ENCODE results near the gene GIT2.
A peak's percentile ranks its signal among the peaks of the same experiment; 100 is the strongest.
"Not testable (repeated sequence)": the region's sequence is repeated elsewhere in the genome, so short reads cannot be mapped to it uniquely, and the experiment has no call there.

GIT2 gene

DNA sequence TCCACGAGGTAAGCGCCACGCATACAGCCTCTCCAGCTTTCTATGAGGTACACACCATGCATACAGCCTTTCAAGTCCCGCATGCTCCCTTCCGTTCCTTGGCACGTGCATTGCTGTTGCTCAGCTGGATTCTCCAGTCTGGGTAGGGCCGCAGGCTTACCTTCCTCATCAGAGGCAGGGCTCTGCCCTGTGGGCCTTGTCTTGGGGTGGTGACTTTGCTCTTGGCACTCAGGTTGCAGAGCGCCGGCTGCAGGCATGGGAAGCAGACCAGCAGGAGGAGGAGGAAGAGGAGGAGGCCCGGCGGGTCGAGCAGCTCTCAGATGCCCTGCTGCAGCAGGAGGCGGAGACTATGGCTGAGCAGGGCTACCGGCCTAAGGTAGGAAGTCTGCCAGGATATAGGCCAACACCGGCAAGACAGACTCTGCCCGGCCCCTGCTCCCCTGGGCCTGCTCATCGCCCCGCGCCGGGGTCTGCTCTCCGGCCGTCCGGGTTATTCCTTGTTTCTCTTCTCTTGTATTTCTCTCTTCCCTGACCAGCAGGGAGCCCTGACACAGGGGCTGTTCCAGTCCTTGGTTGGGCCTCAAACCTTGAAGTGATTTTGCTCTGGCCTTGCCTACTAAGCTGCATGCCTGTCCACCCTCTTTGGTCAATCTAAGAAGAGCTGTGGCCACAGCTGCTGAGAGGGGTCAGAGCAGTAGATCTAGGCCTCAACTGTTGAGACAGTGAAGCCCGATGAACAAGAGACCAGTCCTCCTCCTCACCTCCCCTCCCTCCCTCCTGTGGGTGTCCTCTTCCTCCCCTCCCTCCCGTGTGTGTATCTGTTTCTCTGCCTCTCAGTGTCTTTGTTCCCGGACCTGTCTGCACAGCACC lies 80.8 kb downstream of the GIT2 start:
- no peak for DNase-seq

DNA sequence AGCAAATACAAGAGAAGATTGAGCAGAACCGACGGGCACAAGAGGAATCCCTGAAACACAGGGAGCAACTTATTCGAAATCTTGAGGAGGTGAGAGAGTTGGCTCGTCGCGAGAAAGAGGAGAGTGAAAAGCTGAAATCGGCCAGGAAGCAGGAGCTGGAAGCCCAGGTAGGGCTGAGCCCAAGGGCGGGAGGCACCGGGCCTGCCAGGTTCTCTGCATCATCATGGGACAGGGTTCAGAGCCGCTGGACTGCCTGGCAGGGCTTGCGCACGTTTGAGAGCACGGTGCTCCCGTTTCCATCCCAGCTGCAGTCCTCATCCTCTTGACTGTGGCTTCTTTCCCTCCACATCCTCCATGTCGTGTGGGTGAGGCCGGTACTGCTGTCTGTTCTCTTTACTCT lies 81.7 kb downstream of the GIT2 start:
- no peak for DNase-seq

DNA sequence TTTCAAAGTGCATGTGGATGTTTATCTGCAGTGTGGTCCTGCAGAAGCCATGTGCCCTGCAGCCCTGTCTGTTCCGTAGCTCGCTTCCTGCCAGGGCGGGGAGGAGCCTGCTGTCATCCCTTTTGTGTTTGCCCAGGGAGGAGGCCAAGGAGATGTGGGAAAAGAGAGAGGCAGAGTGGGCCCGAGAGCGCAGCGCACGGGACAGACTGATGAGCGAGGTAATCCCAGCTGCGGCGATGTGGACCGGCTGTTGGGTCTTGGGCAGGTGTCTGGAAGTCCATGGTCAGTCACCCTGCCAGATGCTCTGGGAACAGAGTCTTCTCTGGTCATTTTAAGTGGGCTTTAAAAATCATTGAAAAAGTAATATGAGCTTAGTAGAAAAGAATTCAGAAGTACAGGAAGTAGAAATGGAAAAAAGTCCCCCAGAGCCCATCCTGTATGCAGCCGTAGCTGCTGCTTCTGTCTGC lies 83.3 kb downstream of the GIT2 start:
- no peak for DNase-seq

DNA sequence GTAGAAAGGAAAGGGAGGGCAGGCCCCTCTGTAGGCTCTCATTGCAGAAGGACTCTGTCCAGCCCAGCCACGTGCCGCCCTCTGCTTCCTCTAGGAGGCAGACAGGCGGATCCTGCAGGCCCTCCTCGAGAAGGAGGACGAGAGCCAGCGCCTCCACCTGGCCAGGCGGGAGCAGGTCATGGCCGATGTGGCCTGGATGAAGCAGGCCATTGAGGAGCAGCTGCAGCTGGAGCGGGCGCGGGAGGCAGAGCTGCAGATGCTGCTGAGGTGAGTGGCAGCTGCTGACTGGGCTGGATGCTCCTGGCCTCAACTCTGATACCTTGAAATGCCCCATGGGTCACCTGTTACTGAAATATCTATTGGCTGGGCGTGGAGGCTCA lies 85.2 kb downstream of the GIT2 start:
- peak; percentile 17 to 47 for DNase-seq

DNA sequence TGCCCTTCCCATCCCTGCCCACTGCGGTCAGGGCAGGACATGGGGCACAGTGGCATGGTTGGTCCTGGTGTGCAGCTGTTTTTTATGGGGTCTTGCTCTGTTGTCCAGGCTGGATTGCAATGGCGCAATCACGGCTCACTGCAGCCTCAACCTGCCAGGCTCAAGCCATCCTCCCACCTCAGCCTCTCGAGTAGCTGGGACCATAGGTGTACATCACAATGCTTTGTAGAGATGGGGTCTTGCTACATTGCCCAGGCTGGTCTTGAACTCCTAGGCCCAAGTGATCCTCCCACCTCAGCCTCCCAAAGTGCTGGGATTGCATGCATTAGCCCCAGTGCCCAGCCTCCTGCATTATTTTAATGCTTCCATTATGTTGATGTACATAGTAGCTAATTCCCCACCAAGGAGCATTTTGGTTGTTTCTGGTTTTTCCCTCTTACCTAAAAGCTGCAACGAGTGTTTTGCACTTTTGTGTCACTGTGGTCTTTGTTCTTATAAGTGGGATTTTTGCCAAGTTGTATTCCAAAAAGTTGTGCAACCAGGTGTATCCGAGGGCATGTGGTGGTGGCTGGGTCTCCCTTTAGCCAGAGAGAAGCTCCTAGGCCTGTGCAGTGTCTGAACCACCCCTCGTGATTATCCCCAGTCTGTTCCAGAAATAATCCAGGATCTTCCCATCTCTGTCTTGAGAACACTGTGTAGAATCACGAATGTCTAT lies 85.8 kb downstream of the GIT2 start:
- no peak for DNase-seq

DNA sequence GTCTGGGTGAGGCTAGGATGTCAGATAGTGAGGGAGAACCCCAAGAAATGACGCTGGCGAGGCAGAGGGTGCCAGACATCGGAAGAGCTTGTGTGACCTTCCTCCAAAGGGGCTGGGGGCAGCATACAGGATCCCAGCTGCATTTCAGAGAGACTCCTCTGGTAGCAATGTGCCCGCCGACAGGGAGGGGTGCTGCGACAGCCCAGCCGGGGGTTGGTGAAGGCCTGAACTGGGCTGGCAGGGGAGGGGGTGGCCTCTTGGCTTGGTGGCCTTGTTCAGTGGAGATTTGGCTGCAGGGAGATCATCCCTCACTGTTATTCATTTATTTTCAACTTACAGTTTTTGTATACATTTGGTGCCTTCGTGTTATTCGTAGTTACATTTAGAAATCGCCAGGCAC lies 90.9 kb downstream of the GIT2 start:
- no peak for DNase-seq

DNA sequence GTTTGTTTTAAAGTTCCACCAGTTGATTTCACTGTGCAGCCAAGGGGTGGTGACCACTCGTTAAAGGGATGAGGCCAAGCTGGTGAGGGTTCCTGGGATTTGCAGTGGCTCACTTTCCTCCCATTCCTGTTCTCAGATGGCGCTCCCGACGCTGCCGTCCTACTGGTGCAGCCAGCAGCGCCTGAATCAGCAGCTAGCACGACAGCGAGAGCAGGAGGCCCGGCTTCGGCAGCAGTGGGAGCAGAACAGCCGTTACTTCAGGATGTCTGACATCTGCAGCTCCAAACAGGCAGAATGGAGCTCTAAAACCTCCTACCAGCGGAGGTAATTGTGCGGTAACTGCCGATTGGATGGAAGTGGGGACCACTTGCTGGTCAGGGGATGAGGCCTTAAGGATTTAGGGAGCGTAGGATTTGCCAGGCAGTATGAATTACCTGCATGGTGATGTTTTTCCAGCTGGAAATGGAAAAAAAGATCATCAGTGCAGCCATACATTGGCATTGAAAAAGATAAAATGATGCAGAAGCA lies 93.2 kb downstream of the GIT2 start:
- no peak for DNase-seq

DNA sequence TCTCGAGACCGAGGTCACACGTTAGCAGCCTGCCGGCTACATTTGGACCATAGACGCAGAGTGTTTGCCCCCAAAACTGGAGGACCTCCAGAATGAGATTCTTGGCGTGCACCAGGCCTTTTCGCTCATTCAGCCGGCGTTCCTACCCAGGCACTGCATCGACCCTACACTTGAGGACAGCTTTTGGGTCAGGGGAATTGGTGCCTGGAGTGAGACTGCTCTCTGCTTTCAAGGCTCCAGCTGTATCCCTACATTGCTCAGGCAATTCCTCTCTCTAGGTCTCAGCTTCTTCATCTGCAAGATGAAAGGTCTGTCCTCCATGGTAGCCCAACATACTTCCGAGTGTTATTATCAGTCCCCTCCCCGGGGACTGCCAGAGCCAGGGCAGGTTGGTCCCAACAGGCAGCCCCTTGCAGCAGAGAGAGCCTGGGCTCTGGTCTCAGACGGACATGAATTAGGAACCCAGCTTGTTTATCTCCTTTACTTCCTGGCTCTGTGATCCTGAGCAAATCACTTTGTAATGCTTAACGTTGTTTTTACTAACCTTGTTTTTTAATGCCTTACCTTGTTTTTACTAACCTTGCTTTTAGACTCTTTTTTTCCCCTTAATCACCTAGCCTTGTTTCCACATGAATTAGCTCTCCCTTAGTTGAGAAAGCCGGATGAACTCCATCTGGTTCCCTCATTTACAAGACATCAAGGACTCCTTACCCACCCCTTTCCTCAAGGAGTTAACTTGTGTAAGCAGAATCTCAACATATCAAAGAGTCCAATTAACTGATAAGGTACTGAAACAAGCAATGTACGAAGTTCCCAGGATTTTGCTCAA lies 95.2 kb downstream of the GIT2 start:
- no peak for DNase-seq

DNA sequence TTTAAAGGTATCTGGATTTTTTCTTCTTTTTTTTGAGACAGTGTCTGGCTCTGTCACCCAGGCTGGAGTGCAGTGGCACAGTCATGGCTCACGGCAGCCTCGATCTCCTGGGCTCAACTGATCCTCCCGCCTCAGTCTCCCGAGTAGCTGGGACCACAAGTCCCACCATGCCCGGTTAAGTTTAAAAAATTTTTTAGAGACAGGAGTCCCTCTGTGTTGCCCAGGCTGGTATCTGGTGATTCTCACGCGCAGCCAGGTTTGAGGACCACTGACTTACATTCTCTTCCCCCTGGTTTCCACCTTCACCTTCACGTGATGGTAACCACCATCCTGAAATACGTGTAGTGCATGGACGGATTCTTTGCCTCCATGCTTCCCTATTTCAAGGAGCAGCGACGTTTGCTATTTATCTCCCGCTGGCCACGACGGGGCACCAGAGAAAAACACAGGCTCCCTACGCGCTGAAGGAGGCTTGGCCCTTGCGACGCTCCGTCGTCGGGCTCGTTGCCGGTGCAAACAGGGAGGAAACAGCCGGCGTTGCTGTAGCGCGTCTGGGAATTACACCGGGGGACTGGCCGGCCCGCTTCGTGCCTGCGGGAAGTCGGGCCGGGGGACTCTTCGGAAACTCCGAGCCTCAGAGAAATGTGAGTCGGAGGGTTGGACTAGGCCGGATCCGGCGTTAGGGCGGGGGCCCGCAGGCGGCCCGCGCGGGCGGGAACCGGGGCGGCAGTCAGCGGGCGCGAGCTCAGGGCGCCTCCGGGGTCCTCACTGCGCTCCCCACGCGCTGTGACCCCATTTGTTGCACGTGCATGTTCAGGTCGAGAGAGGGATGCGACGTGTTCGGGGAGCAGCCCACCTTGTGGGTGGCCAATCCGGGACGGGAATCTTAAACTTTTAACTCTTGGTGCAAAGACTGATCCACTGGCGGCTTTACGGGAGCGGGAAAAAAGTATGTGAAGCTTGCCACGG lies 96.1 kb downstream of the GIT2 start, which contains the start of gene TCHP:
Gene TCHP, plus strand, starts transcription at position 492 of the 969 bp plus-strand sequence. CDS start 2,753 bp downstream, outside the sequence.
- DNase-seq: peak; percentile 93 to 94

DNA sequence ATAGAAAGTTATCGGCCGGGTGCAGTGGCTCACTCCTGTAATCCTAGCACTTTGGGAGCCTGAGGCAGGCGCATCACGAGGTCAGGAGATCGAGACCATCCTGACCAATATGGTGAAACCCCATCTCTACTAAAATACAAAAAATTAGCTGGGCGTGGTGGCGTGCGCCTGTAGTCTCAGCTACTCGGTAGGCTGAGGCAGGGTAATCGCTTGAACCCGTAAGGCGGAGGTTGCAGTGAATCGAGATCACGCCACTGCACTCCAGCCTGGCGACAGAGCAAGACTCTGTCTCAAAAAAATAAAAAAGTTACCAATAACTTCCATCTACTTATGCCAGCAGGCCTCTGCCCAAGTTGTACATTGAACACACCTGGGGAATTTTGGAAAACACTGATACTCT lies 96.8 kb downstream of the GIT2 start:
- not testable (repeated sequence) for DNase-seq

DNA sequence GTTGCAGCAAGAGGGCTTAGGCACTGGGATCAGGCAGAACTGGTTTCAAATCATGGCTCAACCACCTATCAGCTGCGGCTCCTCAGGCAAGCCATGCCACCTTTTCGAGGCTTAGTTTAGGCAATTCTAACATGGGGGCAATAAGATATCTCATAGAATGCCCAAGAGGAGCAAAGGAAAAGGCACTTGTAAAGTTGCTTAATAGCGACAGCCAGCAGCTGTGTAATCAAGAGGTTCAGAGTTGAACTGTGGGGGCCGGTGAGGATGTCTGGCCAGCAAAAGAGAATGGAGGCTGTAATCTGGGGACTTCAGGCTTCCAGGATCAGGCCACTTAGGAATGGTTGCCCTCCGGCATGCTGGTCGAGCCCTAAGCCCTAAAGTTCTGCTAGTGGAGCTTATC lies 99.1 kb downstream of the GIT2 start:
- no peak for DNase-seq

DNA sequence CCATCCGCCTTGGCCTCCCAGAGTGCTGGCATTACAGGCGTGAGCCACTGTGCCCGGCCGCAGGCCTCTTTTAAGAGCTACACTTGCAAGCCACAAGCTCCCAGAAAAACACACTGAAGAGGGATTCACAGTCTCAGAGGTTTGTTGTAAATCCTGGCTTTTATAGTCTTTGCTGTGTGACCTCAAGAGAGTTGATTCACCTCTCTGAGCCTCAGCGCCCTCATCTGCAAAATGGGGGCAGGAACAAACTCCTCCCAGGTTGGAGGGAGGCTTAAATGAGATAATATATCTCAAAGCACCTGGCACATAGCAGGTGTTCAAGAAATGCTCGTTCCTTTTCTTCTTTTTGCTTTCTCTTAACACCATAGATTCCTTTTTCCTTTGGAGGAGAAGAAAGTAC lies 100.0 kb downstream of the GIT2 start:
- DNase-seq: no peak

DNA sequence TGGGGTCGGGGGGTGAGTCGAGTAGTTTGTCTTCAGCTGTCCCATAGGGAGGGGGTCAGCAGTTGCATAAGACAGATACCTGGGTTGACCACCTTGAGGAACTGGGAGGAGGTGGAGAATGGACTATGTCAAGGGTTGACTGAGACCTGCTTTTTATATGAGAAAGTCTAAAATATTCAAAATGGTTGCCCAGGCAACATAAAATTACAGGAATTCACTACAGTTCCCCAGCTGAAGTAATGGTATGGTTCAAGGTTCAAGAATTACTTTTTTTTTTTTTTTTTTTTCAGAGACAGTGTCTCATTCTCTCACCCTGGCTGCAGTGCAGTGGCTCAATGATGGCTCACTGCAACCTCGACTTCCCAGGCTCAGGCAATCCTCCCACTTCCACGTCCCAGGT lies 101.2 kb downstream of the GIT2 start:
- DNase-seq: no peak

DNA sequence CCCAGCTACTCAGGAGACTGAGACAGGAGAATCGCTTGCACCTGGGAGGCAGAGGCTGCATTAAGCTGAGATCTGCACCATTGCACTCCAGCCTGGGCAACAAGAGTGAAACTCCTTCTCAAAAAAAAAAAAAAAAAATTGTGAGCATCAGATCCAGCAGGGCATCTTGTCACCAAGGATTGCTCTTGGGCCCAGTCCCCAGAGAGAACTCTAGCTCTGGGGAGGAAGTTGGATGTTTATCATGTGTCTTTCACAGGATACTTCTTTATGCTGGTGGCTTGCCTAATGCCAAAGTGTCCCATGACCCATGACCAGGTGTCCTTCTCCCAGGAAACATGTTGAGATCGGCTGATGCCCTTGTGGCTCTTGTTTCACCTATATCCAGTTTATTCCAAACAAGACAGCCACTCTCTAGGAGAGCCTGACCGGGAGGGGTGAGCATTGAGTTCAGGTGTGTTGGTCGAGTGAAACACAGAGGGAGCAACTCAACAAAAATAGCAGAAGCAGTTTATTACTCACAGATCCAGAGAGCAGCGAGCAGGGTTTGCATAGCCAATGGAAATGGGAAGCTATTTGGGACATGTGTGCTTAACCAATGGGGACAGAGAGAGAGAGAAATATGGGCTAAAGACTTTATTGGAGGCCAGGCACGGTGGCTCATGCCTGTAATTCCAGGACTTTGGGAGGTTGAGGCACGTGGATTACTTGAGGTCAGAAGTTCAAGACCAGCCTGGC lies 102.7 kb downstream of the GIT2 start:
- DNase-seq: no peak

DNA sequence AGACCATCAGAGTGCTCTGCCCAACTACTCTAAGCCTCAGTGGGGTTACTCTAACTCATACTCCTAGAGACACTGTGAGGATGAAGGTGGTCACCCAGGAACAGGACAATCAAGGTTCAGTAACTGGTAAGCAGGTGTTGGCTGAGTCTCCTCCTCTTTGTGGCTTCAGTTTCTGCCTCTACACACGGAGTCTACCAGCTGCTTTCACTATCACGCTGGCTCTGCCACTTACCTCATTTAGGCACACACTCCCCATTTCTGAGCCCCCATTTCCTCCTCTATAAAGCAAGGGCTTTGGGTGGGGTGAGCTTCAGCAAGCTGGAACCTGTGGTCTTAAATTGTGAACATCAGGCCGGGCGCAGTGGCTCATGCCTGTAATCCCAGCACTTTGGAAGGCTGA lies 103.4 kb downstream of the GIT2 start:
- DNase-seq: no peak

DNA sequence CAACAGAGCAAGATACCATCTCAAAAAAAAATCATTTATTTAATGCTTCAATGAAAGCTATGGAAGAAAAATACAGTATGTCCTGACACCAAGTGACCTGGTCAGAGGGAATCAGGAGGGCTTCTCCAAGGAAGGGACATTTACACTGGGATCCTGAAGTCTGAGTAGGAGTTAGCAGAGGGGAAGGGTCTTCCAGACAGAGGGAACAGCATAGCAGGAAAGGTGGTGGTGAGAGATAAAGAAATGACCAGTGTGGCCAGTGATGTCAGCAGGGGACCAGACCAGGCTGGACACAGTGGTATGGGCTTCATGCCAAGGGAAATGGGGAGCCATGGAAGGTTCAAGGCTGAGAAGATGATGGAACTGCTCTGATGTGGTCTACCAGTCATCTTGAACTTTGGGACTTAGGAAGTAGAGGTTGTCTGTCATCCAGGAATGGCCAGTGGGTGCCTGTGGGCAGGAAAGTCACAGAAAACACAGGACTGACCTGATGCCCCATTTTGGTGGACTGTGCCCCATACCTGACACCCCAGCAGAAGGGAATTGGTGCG lies 103.9 kb downstream of the GIT2 start:
- no peak for DNase-seq

DNA sequence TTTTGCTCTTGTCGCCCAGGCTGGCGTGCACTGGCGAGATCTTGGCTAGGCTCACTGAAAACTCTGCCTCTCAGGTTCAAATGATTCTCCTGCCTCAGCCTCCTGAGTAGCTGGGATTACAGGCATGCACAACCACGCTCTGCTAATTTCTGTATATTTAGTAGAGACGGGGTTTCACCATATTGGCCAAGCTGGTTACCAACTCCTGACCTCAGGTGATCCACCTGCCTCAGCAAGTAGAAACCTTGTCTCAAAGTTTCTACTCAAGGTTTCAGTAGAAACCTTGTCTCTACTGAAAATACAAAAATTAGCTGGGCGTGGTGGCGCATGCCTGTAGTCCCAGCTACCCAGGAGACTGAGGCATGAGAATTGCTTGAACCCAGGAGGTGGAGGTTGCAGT lies 104.4 kb downstream of the GIT2 start:
- DNase-seq: not testable (repeated sequence)

DNA sequence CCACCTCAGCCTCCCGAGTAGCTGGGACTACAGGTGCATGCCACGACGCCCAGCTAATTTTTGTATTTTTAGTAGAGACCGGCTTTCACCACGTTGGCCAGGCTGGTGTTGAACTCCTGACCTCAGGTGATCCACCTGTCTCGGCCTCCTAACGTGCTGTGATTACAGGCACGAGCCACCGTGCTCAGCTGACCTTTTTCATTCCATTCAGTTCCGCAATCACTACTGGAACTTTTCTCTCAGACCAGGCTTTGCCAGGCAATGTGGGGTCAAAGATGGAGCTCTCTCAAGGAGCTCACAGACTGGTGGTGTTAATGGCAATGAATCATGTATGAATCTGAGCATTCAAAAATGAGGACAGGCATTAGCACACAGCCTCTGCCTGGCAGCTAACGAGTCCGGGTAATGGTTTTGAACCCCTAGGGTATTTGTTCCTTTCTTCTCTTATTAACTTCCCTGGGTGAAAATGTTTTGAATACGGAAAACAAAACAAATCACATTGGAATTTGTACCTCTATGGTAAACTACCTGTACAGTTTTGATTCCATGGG lies 105.5 kb downstream of the GIT2 start:
- no peak for DNase-seq

DNA sequence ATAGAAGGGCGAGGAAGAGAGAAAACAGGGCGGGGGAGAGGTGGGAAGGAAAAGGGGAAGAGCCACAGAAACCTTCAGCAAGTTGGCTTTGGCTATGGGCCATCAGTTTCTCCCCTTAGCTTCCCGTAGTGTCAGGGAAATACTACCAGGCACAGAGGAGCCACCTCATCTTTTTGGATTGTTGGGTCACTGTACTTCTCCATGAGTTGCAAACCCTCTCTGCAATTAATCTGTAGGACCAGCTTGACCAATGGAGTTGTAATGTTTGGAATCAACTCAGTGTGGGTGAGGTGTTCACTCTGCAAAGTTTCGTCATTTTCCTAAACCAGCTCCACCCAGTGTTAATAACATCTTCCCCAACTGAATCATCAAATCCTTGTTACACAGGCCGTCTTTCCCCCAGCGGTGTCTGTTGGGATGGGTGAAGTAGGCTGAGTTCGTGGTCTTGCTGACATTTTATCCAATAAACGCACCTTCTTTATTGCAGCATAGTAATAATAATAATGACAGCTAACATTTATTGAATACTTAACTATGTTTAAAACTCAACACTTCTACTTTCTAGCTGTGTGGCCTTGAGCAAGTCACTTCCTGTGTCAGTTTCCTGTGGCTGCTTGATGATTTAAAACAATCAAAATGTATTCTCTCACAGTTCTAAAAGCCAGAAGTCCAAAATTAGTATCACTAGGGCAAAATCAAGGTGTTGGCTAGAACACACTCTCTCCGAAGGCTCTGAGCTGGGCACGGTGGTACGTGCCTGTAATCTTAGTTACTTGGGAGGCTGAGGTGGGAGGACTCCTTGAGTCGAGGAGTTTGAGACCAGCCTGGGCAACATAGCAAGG lies 107.8 kb downstream of the GIT2 start:
- DNase-seq: peak; percentile 65 to 76
